NCI-H1105 (cell line): ENCODE results near the gene DPYSL3.

Experiments used
- DNase-seq: peaks from one replicate; lab custom pipeline; 2025; lab: John Stamatoyannopoulos, UW

DPYSL3 gene

DNA sequence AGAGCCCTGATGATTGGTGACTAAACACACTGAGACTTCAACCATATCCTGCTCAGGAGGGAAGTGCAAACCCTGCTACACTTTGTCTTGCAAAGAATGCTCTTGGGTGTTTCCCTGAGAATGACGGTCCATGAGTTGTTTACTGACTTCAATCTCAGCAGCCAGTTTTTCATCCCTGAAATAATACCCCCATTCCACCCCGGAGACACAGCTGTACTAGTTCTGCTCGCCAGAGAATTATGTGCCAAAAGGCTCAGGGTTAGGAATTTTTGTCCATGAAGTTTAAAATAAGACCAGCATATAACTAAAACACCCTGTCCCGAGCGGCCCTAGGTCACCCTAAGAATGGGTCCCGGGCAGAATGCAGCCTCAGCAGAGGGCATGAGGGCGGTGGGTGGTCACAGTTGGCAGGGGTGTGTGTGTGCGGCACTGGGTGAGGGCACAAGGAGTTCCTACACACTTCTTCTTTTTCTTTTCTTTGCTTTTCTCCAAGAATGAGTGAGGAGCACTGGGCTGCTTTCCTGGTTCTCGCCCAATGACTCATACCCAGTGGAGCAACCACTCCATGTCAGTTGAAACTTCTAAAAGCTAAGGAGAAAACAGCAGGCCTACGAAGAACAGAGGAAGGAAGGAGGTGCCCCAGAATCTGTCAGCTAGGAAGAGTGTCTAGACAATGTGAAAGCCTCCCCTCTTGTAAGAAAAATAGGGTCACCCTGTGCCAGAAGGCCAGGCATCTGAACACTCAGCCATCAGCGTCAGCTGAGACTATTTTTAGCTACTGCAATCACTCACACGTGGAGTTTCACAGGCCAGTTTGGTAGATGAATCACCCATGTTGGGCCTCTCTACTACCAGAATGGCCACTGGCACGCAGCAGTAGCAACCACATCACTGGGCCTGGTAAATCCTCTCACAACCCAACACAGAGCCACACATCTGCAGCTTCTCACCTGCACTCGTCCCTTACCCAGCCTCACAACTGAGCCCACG lies 105.9 kb downstream of the DPYSL3 start:
- no peak for DNase-seq

DNA sequence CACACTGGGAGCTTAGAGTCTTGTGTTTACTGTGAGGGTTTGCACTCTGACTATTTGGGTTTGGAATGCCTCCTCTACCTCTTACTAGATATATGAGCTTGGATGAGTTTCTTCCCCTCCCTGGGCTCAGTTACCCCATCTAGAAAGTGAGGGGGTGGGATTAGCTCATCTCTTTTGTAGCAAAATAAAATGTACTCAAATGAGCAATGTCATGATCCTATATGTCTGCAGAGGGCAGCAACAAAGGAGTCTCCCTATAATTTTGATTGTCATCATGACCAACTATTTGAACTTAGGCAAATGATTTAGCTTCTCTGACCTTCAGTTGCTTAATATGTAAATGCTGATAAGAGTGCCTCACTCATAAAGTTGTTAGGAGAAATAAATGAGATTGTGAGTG lies 109.0 kb downstream of the DPYSL3 start:
- no peak for DNase-seq

DNA sequence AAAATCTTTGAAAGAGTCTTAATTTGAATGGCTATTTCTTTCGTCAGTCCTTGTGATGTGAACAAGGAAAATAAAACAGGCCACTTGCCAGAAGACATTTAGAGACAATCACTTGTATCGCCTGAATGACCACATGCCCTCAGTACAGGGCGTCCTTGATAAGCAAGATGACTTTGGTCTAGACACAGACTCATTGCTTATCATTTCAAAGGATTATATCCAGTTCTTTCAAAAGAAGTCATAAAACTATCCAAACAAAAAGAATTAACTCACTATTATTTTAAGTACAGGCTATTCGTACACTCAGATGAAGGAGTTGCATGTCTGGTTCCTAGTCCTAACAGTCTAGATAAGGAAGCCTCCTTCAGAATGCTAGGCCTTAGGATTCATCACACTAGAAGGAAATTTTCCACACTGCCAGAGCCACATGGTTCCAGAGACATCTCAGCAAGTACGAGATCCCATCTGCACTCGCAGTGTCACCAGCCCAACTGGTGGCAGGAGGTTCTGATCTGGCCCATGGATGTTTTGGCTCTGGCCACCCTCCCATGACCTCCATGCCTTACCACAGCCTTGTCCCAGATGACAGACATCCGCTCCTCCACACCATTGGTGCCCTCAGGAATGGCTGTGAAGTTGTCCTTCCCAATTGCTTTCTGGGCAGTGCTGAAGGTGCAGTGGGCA lies 109.6 kb downstream of the DPYSL3 start:
- DNase-seq = no peak

DNA sequence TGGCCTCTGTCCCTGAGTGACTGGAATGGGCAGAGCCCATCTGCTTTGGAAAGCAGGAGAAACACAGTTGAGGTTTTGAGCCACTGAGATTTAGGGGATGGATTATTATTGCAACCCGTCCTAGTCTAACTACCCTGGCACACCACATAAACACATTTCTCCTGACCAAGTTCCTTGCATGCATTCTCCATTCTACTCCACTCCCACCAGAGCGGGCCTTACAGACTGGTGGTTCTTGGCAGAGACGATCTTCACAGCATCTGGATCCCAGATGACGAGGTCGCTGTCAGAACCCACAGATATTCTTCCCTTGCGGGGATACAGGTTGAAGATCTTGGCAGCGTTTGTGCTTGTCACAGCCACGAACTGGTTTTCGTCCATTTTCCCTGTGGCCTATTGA lies 111.0 kb downstream of the DPYSL3 start:
- DNase-seq = no peak

DNA sequence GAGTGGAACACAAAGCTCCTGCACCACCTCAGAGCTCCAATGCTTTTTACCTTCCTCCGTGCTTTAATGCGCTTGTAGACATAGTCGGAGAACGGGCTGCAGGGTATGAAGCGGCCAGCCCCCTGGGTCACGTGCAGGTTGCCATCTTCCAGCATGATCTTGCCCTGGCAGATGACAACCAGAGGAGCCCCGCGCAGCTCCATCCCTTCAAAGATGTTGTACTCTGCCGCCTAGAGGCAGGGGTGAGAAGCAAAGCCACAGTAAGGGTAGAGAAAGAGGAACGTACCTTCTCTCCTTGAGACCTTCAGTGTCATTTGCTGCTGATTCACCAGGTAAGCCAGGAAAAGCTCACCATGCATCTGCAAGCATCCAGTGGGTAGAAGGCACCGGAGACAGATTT lies 112.3 kb downstream of the DPYSL3 start:
- DNase-seq = no peak

DNA sequence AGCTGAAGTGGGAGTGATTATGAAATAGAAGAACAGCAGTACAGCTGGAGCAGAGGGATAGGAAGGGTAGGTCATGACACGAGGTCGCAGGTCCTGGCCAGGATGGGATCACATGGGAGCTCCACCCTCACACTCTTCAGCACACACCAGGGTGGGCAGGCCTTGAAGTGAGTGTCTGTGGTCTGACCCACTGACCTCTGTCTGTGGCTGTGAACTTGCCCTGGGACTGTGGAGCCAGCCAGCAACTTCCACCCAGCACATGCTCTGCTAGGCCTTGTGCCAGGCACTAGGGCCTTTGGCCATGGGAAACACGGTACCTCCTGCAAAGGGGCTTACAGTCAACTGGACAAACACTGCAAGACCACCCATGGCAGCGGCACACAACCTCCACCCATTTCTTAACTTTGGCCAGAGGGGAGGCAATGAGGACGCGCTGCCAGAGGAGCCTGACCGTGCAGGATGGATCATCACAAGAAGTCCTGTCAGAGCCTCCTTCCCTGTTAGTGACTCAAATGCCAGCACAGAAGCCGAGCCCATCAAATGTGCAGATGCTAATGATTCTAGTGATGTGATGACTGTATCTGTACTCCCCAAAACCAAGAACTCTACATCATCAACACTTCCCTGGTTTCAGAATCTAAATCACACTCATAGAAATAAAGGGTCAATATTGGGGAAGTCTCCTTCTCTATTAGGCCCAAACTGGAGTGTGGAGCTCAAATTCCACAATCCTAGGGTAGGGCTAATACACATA lies 113.6 kb downstream of the DPYSL3 start:
- no peak for DNase-seq

DNA sequence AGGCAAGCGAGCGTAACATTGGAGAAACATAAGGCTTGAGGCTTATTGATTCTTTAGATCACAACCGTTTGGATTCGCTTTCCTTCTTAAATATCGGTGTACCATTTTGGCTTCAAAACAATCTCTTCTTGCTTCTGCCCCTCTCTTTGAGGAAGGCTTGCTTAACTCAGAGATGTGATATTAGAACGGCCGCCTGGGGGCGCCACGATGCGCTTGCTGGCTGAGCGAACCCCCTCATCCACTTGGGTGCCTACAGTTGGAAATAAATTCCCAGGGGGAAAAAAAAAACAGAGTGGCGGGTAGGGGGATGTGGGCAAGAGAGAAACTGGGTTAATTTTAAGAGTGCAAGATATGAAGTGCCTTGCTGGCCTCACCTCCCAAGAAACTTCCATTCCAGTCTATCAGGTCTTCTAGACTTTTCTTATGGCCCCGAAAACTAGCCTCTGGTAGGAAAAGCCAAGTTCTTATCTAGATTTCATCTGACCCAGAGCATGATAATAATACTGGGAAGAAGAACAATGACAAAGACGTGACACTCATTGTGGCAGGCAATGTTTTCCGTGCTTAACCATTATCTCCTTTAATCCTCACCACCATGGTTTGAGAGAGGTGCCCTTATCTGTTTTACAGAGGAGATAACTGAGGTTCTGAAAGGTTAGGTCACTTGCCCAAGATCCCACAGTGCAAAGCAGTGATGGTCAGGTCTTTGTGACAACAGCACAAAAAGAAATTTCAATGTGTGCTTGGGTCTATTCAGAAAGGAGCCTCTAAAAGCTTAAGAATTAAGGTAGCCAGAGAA lies 115.8 kb downstream of the DPYSL3 start:
- no peak for DNase-seq

DNA sequence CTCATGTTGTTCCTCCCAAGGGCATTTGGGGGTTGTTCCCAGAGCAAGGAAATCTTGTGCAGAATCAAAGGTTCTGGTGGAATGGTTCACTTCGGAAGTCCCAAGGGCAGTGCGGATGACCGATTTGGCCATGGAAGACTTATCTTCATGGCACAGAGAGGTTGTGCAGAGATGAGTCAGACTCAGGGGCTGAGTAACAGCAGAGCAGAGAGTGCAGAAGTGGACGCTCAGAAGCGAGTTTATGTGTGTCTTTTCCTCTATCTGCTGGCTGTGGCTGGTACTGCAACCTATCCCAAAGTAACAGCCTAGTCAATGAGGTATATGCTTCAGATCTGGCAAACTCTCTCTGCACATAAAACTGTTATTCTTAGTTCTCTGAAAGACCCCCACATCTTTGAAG lies 118.1 kb downstream of the DPYSL3 start:
- DNase-seq = no peak

DNA sequence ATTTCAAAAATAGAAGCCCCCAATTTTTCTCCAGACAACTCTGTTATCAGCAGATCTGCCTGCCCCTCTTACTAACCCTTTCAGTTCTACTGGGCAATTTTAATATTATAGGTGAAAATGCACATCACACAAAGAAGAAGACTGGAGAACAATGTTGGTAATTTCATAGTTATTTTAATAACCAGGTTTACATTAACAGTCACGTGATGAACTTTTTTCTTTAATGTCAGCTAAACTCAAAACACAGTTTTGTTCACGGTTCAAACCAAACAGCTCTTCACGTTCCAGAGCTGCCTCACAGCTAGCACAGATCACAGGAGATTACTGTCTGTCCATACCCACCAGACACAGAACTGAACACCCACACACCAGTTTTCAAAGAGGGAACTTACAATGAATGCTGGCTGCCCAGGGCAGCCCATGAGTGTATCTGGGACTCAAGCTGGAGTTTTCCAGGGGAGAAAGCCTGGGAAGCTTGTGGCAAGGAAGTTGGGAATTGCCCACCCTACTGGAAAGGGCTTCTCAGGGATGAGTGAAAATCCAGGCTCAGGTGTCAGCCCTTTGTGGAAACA lies 119.1 kb downstream of the DPYSL3 start:
- DNase-seq = no peak

DNA sequence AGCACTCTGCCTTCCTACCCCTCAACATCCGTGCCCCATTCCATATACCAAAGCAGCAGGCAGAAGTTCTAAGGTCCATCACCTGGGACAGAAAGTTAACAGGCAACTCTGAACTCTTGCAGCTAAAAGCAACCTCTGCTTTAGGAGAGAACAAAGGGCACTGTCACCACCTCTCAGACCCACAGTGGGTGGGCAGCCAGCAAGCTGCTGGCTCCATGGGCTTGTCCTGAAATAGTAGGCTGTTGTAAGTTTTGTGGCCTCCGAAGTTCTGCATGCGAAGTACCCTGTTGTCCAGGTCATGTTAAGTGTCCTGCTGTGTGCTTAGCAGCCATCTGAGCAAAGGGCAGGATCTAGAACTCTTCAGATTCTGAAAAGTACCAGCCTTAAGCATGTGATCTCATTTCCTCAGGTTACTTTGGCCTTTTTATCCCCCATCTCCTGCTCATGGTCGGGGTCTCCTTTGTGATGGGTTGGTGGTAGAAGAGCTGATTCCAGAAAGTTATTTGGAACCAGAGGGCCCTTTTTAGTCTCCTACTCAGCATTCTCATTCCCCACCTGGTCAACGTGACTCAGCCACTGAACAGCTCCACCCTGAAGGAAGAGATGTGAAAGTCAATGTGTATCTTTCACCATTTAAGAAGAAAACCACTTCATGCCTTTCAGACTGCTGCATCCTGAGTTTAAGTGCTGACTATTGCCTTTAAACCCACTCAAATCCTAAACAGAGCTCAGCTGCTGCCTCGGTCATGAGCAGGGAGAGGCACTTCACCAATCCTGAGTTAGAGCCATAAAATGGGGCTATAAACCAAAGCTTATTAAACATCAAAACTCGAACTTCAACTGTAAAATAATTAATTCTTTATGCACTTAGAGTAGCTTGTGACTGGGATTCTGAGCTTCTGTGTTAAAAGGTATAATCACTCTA lies 121.4 kb downstream of the DPYSL3 start:
- no peak for DNase-seq

DNA sequence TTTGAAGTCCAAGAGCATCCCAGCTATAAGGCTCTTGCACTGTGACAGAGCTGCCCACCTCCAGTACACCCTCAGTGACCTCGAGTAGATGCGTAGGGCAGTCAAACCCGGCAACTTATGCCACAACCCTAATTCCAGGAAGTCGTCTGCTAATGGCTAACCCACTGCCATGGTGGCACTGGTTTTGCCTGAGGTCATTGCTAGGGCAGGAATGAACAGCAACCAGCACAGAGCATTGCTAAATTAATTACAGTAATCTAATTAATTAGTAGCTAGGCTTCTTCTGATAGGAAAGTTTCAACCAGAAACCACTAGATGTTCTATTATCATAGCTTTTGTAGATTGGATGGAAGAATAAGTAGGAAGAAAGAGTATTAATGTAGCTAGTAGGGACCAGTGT lies 122.8 kb downstream of the DPYSL3 start:
- DNase-seq = no peak

DNA sequence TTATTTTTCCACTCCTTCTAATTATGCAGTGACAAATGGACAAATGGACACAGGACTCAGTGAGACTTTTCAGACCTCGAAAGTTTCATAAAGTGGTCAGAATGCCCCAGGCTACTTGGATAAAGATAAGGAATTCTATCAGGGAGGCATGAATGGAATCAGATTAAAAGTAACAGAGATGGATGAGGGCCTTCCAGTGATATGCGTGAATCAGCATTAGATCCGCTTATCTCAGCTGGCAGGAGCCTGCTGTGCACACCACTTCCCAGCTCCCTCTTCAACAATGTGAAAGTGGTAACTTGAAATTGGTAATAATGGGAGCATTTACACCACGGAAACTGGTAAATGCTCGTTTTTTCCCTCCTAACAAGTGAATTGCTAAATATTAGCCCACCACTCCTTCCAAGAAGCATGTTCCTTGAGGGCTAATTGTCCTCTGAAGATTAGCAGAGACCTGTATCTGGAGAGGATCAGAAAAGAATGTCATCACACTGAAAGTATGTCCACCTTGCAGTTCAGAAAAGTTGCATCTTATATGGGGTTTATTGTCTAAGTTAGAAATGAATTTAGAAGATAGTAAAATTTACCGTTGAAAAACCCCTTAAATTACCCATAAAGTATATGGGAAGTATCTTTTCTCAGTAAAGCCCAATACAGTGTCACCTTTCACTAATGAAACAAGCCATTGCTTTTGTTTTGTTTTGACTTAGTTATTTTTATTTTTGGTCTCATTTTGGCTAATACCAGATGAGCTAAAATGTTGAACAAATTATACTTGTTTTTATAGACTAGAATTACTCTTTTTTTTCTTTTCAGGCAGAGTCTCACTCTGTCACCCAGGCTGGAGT lies 125.3 kb downstream of the DPYSL3 start:
- DNase-seq = no peak

DNA sequence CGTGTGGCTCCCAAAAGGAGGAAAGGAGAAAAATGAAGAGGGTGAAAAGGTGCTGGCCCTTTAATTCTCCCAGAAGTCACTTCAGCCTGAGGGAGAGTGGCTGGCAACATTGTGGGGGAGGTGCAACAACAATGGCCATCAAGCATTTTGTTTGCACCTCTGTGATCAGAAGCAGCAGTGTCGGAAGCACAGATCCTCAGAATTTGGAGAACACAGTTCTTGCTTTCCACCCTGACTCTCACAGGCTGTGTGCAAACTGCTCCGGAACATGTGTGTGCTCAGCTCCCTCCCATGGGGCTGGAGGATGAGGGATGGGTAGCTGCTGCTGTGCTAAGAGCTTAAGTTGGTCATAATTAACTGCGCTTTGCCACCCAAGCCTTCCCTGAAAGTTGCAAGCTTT lies 127.1 kb downstream of the DPYSL3 start:
- DNase-seq = no peak

DNA sequence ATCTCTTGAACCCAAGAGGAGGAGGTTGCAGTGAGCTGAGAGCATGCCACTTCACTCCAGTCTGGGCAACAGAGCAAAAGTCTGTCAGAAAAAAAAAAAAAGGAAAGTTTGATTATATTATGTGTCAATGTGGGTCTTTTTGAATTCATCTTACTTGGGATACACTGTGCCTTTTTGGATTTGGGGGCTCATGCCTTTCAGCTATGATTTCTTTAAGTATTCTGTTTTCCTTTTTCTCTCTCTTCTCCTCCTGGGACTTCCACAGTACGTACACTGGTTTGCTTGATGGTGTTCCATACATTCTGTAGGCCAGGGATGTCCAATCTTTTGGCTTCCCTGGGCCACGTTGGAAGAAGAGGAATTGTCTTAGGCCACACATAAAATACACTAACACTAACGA lies 128.3 kb downstream of the DPYSL3 start:
- DNase-seq = no peak

DNA sequence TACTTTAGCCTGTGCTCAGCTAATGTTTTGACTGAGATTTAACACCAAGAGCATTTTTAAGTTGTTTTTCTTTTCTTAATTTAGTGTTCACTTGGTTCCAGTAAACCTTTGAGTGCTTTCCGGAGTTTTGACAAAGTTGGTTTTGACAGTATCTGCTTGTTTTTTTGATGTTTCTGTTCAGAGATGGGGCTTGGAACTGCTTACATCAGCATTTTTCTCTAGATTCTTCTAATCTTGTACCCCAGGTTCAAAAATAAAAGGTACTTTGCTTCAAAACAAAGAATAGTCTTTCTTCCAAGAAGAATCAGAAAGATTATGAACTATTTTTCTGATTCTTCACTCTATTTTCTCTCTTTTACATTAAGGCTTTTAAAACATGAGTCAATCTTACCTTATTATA lies 132.2 kb downstream of the DPYSL3 start:
- DNase-seq = no peak

DNA sequence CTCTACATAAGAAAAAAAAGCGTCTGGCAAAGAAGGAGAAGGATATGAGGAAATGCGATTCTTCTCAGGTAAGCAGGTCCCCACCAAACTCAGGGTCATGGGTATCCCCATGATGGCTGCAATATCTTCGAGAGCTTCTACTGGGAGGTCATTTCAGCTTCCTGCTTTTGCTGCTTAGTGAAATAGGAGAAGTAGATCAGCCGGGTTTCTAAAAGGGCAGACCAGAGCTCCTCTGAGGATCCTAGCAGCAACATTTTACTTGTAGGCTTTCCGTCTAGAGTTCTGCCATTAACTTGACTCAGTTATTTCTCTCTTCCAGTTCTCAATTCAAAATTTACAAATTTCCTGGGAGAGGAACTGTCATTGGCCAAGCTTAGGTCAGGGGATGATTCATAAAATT lies 134.7 kb downstream of the DPYSL3 start:
- no peak for DNase-seq

DNA sequence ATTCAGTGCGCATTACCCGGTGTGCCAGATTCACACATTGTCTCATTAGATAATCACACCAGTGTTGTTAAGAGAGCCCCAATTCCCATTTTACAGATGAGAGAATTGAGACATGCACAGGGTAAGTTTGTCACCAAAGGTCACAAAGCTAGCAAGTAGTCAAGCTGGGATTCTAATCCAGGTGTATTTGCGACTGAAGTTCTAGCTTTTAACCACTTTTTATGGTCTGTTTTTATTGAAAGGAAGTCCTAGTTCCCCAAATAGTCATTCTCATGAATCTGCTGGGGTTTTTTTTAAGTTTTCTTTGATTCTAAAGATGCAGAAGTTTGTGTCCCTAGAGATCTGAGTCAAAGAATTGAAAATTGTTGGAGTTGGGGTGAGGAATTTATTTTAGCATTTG lies 136.5 kb downstream of the DPYSL3 start:
- DNase-seq = no peak

DNA sequence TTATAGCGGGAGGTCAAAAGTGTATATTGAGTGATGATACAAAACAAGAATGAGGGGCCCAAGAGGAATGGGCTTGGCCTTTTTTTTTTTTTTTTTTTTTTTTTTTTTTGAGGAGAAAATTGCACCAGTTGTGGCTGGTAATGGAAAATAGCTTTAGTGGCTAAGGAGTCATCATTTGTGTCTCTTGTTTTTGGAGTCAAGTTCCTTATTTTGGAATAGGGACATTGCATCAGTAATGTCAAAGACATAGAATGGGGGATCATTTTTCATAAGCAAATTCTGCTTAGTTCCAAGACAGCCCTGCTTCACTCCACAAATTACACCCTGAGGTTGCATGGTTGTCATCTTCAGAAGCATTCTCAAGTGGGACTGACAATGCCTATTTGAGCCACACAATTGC lies 137.7 kb downstream of the DPYSL3 start:
- DNase-seq = no peak

DNA sequence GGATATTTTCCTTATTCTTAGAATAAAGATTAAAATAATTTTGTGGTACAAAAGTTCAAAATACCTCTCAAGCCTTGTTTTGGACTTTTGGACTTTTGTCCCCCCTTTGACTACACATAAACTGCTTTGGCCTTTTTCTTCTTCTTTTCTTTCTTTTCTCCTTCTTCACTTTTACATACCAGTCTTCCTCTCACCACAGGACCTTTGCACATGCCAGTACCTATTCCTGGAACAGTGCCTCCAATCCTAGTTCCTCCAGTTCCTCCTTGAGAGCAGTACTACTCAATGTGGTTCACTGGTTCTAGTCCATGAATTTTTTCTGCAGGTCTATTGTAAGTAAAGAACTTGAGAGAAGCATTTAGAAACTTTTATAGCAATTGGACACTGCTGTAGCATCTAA lies 138.6 kb downstream of the DPYSL3 start:
- no peak for DNase-seq
